GM19467 (cell line): ENCODE results near the gene PSMB7.

Experiments
- ATAC-seq: cut with Tn5 transposase; IDR thresholded peaks from one replicate; pipeline ENCODE4 v1.9.1; 2021; ENCODE audit warnings: mild to moderate bottlenecking, moderate library complexity; ENCODE audit not compliant: unreplicated experiment

PSMB7 gene

DNA sequence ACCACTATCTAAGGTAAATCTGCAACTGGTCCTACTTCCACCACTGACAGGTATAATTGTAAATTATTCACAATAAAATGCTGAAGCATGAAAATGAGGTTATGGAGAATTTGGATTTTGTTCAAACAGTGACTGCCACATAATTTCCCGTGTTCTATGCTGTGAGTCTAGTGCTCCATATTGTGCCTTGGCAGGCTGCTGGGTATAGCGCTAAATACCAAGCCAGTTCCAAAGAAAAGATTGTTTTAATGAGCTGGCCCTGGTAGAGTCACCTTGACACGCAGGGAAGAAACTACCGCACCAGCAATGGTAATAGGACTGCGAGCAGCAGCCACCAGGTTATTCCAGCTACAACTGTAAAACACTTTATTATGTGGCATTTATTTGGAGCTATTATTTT is 30.4 kb downstream of the PSMB7 start:
- no peak for ATAC-seq

GRCh38 chr9:124384210-124384609 is 31.0 kb downstream of the PSMB7 start:
- ATAC-seq: no peak

DNA sequence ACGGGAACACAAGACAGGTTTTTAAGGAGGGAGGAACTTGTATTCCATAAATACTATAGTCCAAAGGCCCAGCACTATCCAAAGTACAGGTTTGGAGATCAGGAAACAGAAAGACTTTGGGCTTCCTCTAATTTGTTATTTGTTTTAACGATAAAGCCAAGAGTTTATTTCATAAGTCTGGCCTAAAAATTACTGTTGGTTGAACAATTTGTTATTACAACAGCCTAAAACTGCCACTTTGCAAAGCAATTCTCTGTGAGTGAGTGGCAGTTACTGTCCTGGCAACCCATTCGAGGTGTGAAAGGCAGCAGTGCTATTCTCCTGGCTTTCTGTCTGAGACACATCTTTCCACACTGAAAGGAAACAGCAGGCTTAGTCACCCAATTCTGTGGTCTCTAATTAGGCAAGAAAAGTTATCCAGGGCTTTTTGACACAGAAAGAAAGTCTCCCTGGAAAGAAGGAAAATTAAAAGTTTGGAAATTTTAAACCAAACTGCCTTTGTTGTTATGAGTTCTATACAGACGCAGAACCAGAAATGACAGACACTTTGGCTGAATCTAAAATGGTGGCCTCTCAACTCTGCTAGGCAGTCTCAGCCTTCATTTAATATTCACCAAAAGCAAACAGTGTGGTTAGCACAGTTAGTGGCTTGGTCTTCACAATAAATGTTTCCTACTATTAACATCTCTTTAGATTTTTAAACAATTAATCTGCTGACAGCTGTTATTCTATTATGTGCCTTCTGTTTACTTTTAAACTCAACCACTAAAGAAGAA is 33.9 kb downstream of the PSMB7 start:
- no peak for ATAC-seq

GRCh38 chr9:124377551-124378406 is 37.5 kb downstream of the PSMB7 start:
- ATAC-seq: no peak

GRCh38 chr9:124376329-124376728 is 38.9 kb downstream of the PSMB7 start:
- ATAC-seq: no peak

- ATAC-seq: no peak
These were observed 39.5 kb downstream of the PSMB7 start for GRCh38 chr9:124375726-124376125.

GRCh38 chr9:124373851-124374250 is 41.4 kb downstream of the PSMB7 start:
- no peak for ATAC-seq

- ATAC-seq: no peak
These were observed 41.9 kb downstream of the PSMB7 start for GRCh38 chr9:124373386-124373785.

DNA sequence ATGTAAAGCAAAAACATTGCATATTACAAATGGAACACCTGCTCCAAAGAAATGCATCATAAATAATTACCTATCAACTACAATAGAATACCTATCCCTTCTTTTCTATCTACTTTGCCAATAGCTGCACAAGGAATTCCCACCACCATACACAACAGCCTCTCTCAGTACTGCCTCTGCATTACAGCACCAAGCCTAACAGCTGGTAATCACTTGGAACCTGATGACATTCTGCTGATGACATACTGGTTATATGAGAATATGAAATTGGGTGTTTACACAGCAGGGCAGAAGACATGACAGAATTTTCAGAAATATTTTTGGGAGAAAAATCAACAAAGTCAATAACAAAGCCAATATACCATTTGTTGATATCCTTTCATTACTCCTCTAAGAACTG is 43.2 kb downstream of the PSMB7 start:
- no peak for ATAC-seq

DNA sequence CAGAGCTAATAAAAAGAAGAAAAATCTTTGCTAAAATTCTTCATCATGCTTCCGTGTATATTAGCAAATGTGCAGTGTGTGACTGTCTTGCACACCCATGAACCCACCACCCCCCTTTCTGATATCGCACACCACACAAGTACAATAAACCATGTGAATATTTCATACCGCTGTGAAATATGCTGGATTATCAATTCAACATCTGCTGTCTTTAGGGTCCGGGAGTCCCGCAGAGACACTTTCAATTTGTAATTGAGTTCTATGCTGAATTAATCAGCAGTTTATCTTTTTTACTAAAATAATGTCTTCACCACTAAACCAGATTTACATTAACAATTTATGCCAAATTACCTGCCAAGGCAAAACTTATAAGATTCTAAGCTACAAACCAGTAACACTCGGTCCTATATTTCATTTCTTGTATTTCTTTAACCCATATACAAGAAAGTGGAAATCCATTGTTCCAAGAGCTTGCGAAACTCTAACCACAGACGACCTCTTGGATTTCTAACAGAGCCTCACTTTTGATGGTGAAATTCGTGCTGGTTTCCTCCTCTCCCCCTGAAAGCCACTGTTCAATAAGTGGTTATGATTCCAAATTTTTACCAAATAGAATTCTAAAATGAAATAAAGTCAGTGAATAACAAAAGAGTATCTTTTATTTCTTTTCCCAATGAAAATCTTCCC is 44.2 kb downstream of the PSMB7 start:
- ATAC-seq: no peak

DNA sequence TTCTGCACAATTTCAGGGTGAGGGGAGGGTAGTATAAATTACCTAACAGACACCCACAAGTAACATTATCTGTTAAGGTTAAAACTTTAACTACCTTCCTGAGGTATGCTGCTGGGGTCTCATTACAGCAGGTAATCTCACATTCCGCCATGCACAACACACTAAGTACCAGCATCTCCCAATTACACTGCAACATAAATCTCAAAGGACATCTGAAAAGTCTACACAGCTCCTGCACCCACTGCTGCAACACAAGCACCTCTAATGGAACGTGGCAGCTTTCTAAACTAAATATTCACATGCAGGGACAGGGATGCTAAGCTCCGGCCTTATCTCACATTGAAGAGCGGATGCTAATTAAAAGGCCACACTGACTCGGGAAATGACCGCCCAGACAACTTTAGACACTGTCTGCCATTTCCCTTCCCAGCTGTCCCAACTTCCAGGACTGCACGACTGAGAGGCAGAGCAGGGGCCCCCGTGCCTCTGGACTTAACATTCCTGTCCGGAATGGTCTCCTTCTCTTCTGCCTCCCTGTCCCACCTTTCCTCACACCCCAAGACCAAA is 45.9 kb downstream of the PSMB7 start:
- ATAC-seq: no peak

DNA sequence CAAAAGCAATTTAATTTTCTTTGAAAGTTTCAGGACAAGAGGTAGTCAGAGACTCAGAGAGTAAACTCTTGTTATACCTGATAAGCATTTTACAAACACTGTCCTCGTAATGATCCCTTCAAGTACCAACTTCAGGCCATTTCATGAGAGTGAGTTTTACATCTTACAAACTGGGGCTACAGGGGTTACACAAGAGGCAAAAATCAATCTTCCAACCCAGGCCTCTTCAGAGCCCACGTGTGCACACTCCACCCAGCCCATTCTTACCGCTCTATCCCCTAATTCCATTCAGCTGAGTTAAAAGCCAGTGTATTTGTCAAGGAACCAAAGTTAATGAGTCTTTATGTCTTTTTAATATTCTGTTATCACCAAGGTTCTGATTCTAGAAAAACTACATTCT is 46.5 kb downstream of the PSMB7 start:
- no peak for ATAC-seq

- ATAC-seq: no peak
These were observed 48.6 kb downstream of the PSMB7 start for GRCh38 chr9:124366476-124367220.

GRCh38 chr9:124365036-124365435 is 50.2 kb downstream of the PSMB7 start:
- no peak for ATAC-seq

GRCh38 chr9:124364141-124364540 is 51.1 kb downstream of the PSMB7 start:
- no peak for ATAC-seq

DNA sequence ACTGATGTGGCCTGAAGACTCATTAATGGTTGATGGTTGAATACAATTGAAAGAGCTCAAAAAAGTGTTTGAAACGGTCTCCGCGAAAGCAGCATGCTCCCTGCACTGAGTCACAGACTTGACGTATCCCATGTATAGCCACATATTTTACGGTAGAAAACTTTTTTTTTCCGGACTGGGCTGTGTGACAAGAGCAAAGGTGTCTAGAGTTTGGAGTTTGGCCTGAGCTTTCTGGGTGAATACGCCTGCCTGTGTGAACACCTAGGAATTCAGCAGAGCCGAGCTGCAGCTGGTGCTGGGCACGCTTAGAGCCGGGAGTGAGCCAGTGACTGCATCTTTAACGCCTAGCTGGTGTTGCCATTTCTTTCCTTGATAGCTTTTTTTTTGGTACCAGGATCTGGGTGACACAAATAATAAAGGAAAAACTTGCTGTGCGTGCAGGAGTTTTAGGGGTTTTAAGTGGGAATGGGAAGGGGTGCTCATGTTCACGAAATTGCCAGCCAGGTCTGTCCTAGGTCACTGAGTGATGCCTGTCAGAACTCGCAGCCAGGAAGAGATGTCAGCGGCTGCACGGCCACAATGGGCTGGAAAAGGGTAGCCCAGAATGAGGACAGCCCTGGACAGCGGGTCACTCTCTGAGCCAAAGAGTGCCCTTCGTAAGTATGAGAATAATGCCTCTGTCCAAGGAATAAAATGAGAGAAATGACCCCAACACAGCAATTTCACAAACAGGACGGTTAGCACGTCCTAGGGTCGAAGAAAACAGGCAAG is 51.7 kb downstream of the PSMB7 start:
- ATAC-seq: no peak

GRCh38 chr9:124361128-124361527 is 54.1 kb downstream of the PSMB7 start:
- ATAC-seq: no peak

GRCh38 chr9:124359855-124360678 is 55.2 kb downstream of the PSMB7 start:
- no peak for ATAC-seq

DNA sequence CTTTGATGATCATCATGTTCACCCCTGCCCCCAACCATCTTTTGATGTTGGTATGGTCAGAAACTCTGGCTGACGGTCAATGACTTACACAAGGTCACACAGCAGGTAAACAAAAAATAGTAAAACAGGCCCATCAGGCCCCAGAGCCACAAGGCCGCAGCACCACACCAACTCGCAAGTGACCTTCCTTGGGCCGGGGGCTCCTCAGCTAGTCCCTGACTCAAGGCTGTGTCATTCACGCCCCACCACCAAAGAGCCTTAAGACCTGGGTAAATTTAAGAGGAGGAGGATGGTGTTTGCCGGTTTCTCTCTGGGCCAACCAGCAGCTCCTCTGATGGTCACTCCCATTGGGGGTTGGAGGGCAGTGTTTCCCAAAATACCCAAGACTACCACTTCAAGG is 55.8 kb downstream of the PSMB7 start:
- no peak for ATAC-seq
